Hepatocyte (in vitro differentiated cells): ENCODE data around the gene DMD. TPM values are rescaled to one million over a fixed set of nuclear protein-coding genes. Genes with fewer than 3 reads are reported as not detected.

Experiments used
- DNase-seq: peaks from one replicate; pipeline ENCODE4 v3.0.0-alpha.2; 2016; ENCODE audit warnings: low spot score
- H2AFZ ChIP-seq: fragments of 200-600 bp; sonication (generic); 2 replicates; pipeline ENCODE4 v1.6.0; 2016; ENCODE audit warnings: antibody characterized with exemption, mild to moderate bottlenecking
- H3K27ac ChIP-seq: fragments of 200-600 bp; sonication (generic); 2 replicates; pipeline ENCODE4 v1.5.1; 2016; ENCODE audit warnings: mild to moderate bottlenecking
- H3K27me3 ChIP-seq: fragments of 200-600 bp; sonication (generic); 2 replicates; pipeline ENCODE4 v1.6.1; 2016
- H3K36me3 ChIP-seq: fragments of 200-600 bp; sonication (generic); replicated peaks from 2 replicates; pipeline ENCODE4 v1.5.1; 2016; ENCODE audit warnings: low read depth; ENCODE audit not compliant: insufficient read depth
- H3K4me1 ChIP-seq: fragments of 200-600 bp; sonication (generic); 2 replicates; pipeline ENCODE4 v1.5.1; 2016; ENCODE audit warnings: mild to moderate bottlenecking, moderate library complexity; ENCODE audit not compliant: insufficient read depth
- H3K4me2 ChIP-seq: fragments of 200-600 bp; sonication (generic); 2 replicates; pipeline ENCODE4 v1.6.0; 2016
- H3K4me3 ChIP-seq: fragments of 200-600 bp; sonication (generic); 2 replicates; pipeline ENCODE4 v1.5.1; 2016; ENCODE audit warnings: mild to moderate bottlenecking
- H3K79me2 ChIP-seq: fragments of 200-600 bp; sonication (generic); 2 replicates; pipeline ENCODE4 v1.6.0; 2017; ENCODE audit warnings: mild to moderate bottlenecking
- H3K9me2 ChIP-seq: fragments of 200-600 bp; sonication (generic); replicated peaks from 2 replicates; pipeline ENCODE4 v1.6.0; 2017; ENCODE audit warnings: mild to moderate bottlenecking; ENCODE audit not compliant: insufficient read depth
- H3K9me3 ChIP-seq: fragments of 200-600 bp; sonication (generic); 2 replicates; pipeline ENCODE4 v1.5.1; 2016; ENCODE audit warnings: low read depth, mild to moderate bottlenecking
- H4K20me1 ChIP-seq: fragments of 200-600 bp; sonication (generic); 2 replicates; pipeline ENCODE4 v1.6.0; 2016; ENCODE audit warnings: mild to moderate bottlenecking; ENCODE audit not compliant: insufficient read depth, poor library complexity, severe bottlenecking
- CTCF ChIP-seq: fragments of 200-600 bp; sonication (generic); IDR thresholded peaks from 2 replicates; pipeline ENCODE4 v1.5.1; 2016; ENCODE audit warnings: antibody characterized with exemption, mild to moderate bottlenecking; ENCODE audit not compliant: poor library complexity
- EZH2 ChIP-seq: fragments of 200-600 bp; sonication (generic); IDR thresholded peaks from 2 replicates; pipeline ENCODE4 v1.6.1; 2016; ENCODE audit warnings: antibody characterized with exemption, mild to moderate bottlenecking, borderline replicate concordance
- EZH2phosphoT487 ChIP-seq: fragments of 200-600 bp; sonication (generic); IDR thresholded peaks from one replicate; pipeline ENCODE4 v1.6.1; 2018; ENCODE audit warnings: antibody characterized with exemption, mild to moderate bottlenecking, low read depth, moderate library complexity; ENCODE audit not compliant: unreplicated experiment, severe bottlenecking
- WGBS: methylation state at CpG from one replicate; pipeline ENCODE4 v1.1.6; 2016; ENCODE audit warnings: low lambda C conversion rate; ENCODE audit errors: missing lambda C conversion rate; 5-methylcytosine and 5-hydroxymethylcytosine counted together
- polyA plus RNA-seq: library from polyadenylated mRNA; unstranded; fragments of >200 nt; fragmentation: Nextera tagmentation; extraction: Ambion mirVana; gene quantifications from 2 replicates; pipeline ENCODE4 v1.2.1, GENCODE V29; 2016
- total RNA-seq: library from RNA; depleted of rRNA; stranded (reverse); fragments of >200 nt; gene quantifications from 2 replicates; pipeline ENCODE4 v1.2.3, GENCODE V29; 2014

Gene DMD
- total and polyA plus RNA-seq, 2 experiments from 2014 or later, result 14.2 to 27.8 TPM

- no peaks in the 10 kb centered on the region for H3K4me1 ChIP-seq
- no peaks in the 10 kb centered on the region for H3K36me3 ChIP-seq
- no peaks in the 10 kb centered on the region for H3K9me3 ChIP-seq
- no peak overlapping the region for H3K27ac ChIP-seq
- H2AFZ ChIP-seq, result no peak overlapping the region
- WGBS, result 71% methylated on average over 7 of the region's 7 CpGs
- DNase-seq, result no peak
- TF ChIP-seq CTCF, result no peak
- TF ChIP-seq EZH2phosphoT487, result no peak
- no peak for TF ChIP-seq EZH2
- no peak overlapping the region for H3K4me3 ChIP-seq
- no peaks in the 10 kb centered on the region for H3K79me2 ChIP-seq
- H3K9me2 ChIP-seq, result no peaks in the 10 kb centered on the region
- no peak overlapping the region for H3K4me2 ChIP-seq
- no peaks in the 10 kb centered on the region for H4K20me1 ChIP-seq
- H3K27me3 ChIP-seq, result no peaks in the 10 kb centered on the region
These were observed 1317.2 kb downstream of the DMD start for GRCh38 chrX:31894152-31894551.

GRCh38 chrX:31893525-31893924 lies 1317.8 kb downstream of the DMD start:
- no peak overlapping the region for H3K4me3 ChIP-seq
- no peaks in the 10 kb centered on the region for H4K20me1 ChIP-seq
- DNase-seq, result no peak
- H2AFZ ChIP-seq, result no peak overlapping the region
- no peak overlapping the region for H3K4me2 ChIP-seq
- no peaks in the 10 kb centered on the region for H3K4me1 ChIP-seq
- H3K27me3 ChIP-seq, result no peaks in the 10 kb centered on the region
- no peaks in the 10 kb centered on the region for H3K9me3 ChIP-seq
- 88% methylated on average over 3 of the region's 4 CpGs for WGBS
- no peak for TF ChIP-seq EZH2
- no peak for TF ChIP-seq CTCF
- no peak for TF ChIP-seq EZH2phosphoT487
- no peaks in the 10 kb centered on the region for H3K9me2 ChIP-seq
- H3K79me2 ChIP-seq, result no peaks in the 10 kb centered on the region
- H3K36me3 ChIP-seq, result no peaks in the 10 kb centered on the region
- H3K27ac ChIP-seq, result no peak overlapping the region

GRCh38 chrX:31889088-31889487 lies 1322.3 kb downstream of the DMD start:
- TF ChIP-seq CTCF (no peak), EZH2 (no peak), EZH2phosphoT487 (no peak)
- H3K4me1 ChIP-seq, result no peaks in the 10 kb centered on the region
- H3K9me3 ChIP-seq, result no peaks in the 10 kb centered on the region
- H3K4me3 ChIP-seq, result no peak overlapping the region
- no peaks in the 10 kb centered on the region for H4K20me1 ChIP-seq
- no peak for DNase-seq
- H3K79me2 ChIP-seq, result no peaks in the 10 kb centered on the region
- no peaks in the 10 kb centered on the region for H3K36me3 ChIP-seq
- H3K27me3 ChIP-seq, result no peaks in the 10 kb centered on the region
- H3K9me2 ChIP-seq, result no peaks in the 10 kb centered on the region
- no peak overlapping the region for H3K4me2 ChIP-seq
- no peak overlapping the region for H2AFZ ChIP-seq
- H3K27ac ChIP-seq, result no peak overlapping the region
- WGBS, result 49% methylated on average over 2 of the region's 2 CpGs

GRCh38 chrX:31884535-31884934 lies 1326.8 kb downstream of the DMD start:
- DNase-seq, result no peak
- no peaks in the 10 kb centered on the region for H3K27me3 ChIP-seq
- H3K27ac ChIP-seq, result no peak overlapping the region
- H3K36me3 ChIP-seq, result no peaks in the 10 kb centered on the region
- H3K79me2 ChIP-seq, result no peaks in the 10 kb centered on the region
- 69% methylated on average over 2 of the region's 2 CpGs for WGBS
- H3K4me2 ChIP-seq, result no peak overlapping the region
- TF ChIP-seq CTCF, result no peak
- no peak for TF ChIP-seq EZH2
- no peak for TF ChIP-seq EZH2phosphoT487
- no peak overlapping the region for H3K4me3 ChIP-seq
- H3K9me2 ChIP-seq, result no peaks in the 10 kb centered on the region
- H3K9me3 ChIP-seq, result no peaks in the 10 kb centered on the region
- no peaks in the 10 kb centered on the region for H3K4me1 ChIP-seq
- no peak overlapping the region for H2AFZ ChIP-seq
- no peaks in the 10 kb centered on the region for H4K20me1 ChIP-seq
